Measurements from ENCODE around the gene GOLGA8N. TPM values are rescaled to one million over a fixed set of nuclear protein-coding genes. Genes with fewer than 3 reads are reported as not detected.

Gene GOLGA8N
- total and polyA plus RNA-seq, 2 of the 8 experiments (the other 6 are each of a cell fraction or from before 2014, with no cell fraction given): 0.54 to 0.99 TPM

GRCh38 chr15:32651229-32651837, 58.1 kb downstream of the GOLGA8N start (continued):
- no peak for TF ChIP-seq ZNF274 (IDR thresholded peaks at IDR 0.05; ENCODE audit: borderline replicate concordance, extremely low read depth, low read length)

All from H1 (cell line).